Tibial artery (tissue), 4 donors: Measurements from ENCODE around the gene ZMYM3.

ENCODE experiments used
- DNase-seq, 2 donors: peaks; one replicate each; pipeline ENCODE4 v3.0.0-alpha.2; 2019
- H3K27ac ChIP-seq, 2 donors: fragments of 200-600 bp; sonication (generic) in 1 of 2; 1 replicate in 1 of 2; 2 replicates in 1 of 2; pipeline ENCODE4 v1.5.1; 2018 to 2019; ENCODE audit warnings: mild to moderate bottlenecking in 1 of 2
- H3K27me3 ChIP-seq, 2 donors: fragments of 200-600 bp; sonication (generic) in 1 of 2; one replicate each; pipeline versions ENCODE4 v1.5.1 to v1.6.0; 2016 to 2019
- H3K36me3 ChIP-seq, 3 donors: fragments of 200-600 bp; sonication (generic) in 2 of 3; one replicate each; pipeline ENCODE4 v1.5.1; 2016 to 2019; ENCODE audit warnings: mild to moderate bottlenecking in 2 of 3
- H3K4me1 ChIP-seq, 4 donors: fragments of 200-600 bp; sonication (generic) in 2 of 4; 1 replicate in 3 of 4; 2 replicates in 1 of 4; pipeline ENCODE4 v1.5.1; 2016 to 2019
- H3K4me3 ChIP-seq, 2 donors: fragments of 200-600 bp; sonication (generic) in 1 of 2; 1 replicate in 1 of 2; 2 replicates in 1 of 2; pipeline ENCODE4 v1.5.1; 2018 to 2019; ENCODE audit warnings: mild to moderate bottlenecking in 2 of 2
- H3K9me3 ChIP-seq, 3 donors: fragments of 200-600 bp; sonication (generic) in 1 of 3; one replicate each; pipeline ENCODE4 v1.5.1; 2016 to 2019
- intact Hi-C: fragments of 100-400 bp; cut with DNase I; formaldehyde crosslinking; loops from one replicate; pipeline ENCODE4 v1.15.0; 2023; ENCODE audit warnings: low total_unique reads
- TF ChIP-seq, protein P1 (sequence below), 2 experiments: fragments of 200-600 bp in 1 of 2; fragments of 450-650 bp in 1 of 2; IDR thresholded peaks; one replicate each; pipeline ENCODE4 v1.5.1; 2017 to 2019; ENCODE audit warnings: antibody characterized with exemption in 2 of 2, mild to moderate bottlenecking in 1 of 2, moderate library complexity in 1 of 2

ZMYM3 gene

DNA sequence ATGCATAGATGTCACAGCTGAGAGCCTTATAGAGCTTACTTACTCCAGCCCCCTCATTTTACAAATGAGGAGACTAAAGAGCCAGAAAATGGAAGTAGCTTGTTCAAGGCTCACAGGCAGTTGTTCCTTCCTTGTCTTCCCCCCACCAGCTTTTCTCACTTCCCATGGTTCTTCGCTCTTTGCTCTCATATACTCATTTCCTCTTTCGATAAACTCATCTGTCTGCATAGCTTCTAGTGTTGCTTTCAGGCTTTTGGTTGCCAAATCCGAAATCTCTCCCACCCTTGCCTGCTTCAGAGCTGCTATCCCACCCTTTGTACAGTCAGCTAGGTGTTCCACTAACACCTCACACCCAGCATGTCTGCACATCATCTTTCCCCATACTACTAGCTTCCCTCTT, 55.9 kb downstream of the ZMYM3 start:
- no peaks in the 10 kb centered on the region for H3K4me1 ChIP-seq
- no peak overlapping the region for H3K4me3 ChIP-seq
- TF ChIP-seq, protein P1, sequence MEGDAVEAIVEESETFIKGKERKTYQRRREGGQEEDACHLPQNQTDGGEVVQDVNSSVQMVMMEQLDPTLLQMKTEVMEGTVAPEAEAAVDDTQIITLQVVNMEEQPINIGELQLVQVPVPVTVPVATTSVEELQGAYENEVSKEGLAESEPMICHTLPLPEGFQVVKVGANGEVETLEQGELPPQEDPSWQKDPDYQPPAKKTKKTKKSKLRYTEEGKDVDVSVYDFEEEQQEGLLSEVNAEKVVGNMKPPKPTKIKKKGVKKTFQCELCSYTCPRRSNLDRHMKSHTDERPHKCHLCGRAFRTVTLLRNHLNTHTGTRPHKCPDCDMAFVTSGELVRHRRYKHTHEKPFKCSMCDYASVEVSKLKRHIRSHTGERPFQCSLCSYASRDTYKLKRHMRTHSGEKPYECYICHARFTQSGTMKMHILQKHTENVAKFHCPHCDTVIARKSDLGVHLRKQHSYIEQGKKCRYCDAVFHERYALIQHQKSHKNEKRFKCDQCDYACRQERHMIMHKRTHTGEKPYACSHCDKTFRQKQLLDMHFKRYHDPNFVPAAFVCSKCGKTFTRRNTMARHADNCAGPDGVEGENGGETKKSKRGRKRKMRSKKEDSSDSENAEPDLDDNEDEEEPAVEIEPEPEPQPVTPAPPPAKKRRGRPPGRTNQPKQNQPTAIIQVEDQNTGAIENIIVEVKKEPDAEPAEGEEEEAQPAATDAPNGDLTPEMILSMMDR (IDR thresholded peaks at IDR 0.05) = no peak
- intact Hi-C loops = no loop called here
- H3K9me3 ChIP-seq = no peaks in the 10 kb centered on the region
- no peaks in the 10 kb centered on the region for H3K36me3 ChIP-seq
- H3K27ac ChIP-seq = no peak overlapping the region
- no peaks in the 10 kb centered on the region for H3K27me3 ChIP-seq
- DNase-seq = no peak

DNA sequence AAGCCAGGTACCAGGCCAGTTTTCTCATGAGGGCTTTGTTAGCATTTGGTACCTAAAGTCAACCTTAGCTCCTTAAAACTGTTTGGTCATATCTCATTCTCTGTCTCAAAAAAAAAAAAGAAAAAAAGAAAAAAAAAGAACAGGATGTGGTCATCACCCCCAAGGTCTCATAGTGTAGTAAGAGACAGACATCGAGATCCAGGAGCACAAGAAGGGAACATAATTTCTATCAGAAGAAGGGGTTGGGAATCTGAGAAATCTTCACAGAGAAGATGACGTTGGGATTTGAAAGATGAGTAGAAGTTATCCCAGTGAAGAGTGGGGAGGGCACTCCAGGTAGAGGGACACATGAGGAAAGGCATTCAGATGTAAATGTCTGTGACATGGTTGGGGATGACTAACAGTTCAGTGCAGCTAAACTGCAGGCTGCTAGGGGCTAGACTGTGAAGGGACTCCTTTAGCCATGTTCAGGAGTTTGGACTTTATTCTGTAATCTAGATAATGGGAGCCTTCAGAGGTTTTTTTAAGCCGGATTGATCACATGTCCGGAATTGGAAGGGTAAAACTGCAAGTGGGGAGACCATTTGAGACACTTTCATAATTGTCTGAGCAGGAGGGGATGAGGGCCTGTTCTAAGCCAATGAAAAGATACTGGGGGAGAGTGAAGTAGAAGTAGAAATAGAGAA, 57.8 kb downstream of the ZMYM3 start:
- TF ChIP-seq, protein P1 (IDR thresholded peaks at IDR 0.05) = no peak
- no peaks in the 10 kb centered on the region for H3K4me1 ChIP-seq
- H3K27ac ChIP-seq = no peak overlapping the region
- DNase-seq = no peak
- intact Hi-C loops = no loop called here
- H3K36me3 ChIP-seq = no peaks in the 10 kb centered on the region
- no peak overlapping the region for H3K4me3 ChIP-seq
- H3K9me3 ChIP-seq = no peaks in the 10 kb centered on the region
- H3K27me3 ChIP-seq = no peaks in the 10 kb centered on the region

GRCh38 chrX:71191248-71191647, 62.7 kb downstream of the ZMYM3 start:
- no peak overlapping the region for H3K27ac ChIP-seq
- H3K4me1 ChIP-seq = no peaks in the 10 kb centered on the region
- H3K27me3 ChIP-seq = no peaks in the 10 kb centered on the region
- no peaks in the 10 kb centered on the region for H3K36me3 ChIP-seq
- TF ChIP-seq, protein P1 (IDR thresholded peaks at IDR 0.05) = no peak
- intact Hi-C loops = no loop called here
- H3K4me3 ChIP-seq = no peak overlapping the region
- no peak for DNase-seq
- H3K9me3 ChIP-seq = no peaks in the 10 kb centered on the region
